ENCODE results near the gene RNF166.

GRCh38 chr16:88712362-88712979 lies 6.3 kb upstream of the RNF166 start:
- TF ChIP-seq, protein P1, sequence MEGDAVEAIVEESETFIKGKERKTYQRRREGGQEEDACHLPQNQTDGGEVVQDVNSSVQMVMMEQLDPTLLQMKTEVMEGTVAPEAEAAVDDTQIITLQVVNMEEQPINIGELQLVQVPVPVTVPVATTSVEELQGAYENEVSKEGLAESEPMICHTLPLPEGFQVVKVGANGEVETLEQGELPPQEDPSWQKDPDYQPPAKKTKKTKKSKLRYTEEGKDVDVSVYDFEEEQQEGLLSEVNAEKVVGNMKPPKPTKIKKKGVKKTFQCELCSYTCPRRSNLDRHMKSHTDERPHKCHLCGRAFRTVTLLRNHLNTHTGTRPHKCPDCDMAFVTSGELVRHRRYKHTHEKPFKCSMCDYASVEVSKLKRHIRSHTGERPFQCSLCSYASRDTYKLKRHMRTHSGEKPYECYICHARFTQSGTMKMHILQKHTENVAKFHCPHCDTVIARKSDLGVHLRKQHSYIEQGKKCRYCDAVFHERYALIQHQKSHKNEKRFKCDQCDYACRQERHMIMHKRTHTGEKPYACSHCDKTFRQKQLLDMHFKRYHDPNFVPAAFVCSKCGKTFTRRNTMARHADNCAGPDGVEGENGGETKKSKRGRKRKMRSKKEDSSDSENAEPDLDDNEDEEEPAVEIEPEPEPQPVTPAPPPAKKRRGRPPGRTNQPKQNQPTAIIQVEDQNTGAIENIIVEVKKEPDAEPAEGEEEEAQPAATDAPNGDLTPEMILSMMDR (IDR thresholded peaks at IDR 0.05): no peak
- TF ChIP-seq POLR2AphosphoS5 (IDR thresholded peaks at IDR 0.05; ENCODE audit: low read depth, low read length) (no peak), SIN3A (IDR thresholded peaks at IDR 0.05; ENCODE audit: borderline replicate concordance, insufficient read depth, low read depth, low read length) (no peak)
